ENCODE measurements around the gene GMPR2.
"Not testable (repeated sequence)": the region's sequence is repeated elsewhere in the genome, so short reads cannot be mapped to it uniquely, and the experiment has no call there.

GMPR2 gene

GRCh38 chr14:24232121-24232644, 546 bp upstream of the GMPR2 start, which contains the start of gene NEDD8:
Gene NEDD8 (minus strand): TSS chr14:24232367. CDS start chr14:24232267, 100 bp downstream.
- DNase-seq = peak; percentile 82

GRCh38 chr14:24233538-24233866, 773 bp downstream of the GMPR2 start:
- DNase-seq = no peak

GRCh38 chr14:24234095-24235005, 1.6 kb downstream of the GMPR2 start:
- no peak for DNase-seq

- no peak for DNase-seq
Observed at GRCh38 chr14:24235804-24236688, 3.3 kb downstream of the GMPR2 start.

GRCh38 chr14:24236689-24237462, 4.1 kb downstream of the GMPR2 start:
- DNase-seq = no peak

GRCh38 chr14:24237463-24237955, 4.8 kb downstream of the GMPR2 start:
- DNase-seq = no peak

- DNase-seq = no peak
Observed at GRCh38 chr14:24238123-24238522, 5.4 kb downstream of the GMPR2 start.

GRCh38 chr14:24238527-24239037, 5.9 kb downstream of the GMPR2 start:
- no peak for DNase-seq

GRCh38 chr14:24240110-24240918, 7.6 kb downstream of the GMPR2 start:
- DNase-seq = no peak

GRCh38 chr14:24241829-24242443, 9.2 kb downstream of the GMPR2 start:
- DNase-seq = peak; percentile 93

- DNase-seq = no peak
Observed at GRCh38 chr14:24243336-24243836, 10.7 kb downstream of the GMPR2 start.

- DNase-seq = not testable (repeated sequence)
Observed at GRCh38 chr14:24245350-24245749, 12.6 kb downstream of the GMPR2 start.

- no peak for DNase-seq
Observed at GRCh38 chr14:24246765-24247212, 14.1 kb downstream of the GMPR2 start.

- DNase-seq = no peak
Observed at GRCh38 chr14:24247422-24247821, 14.7 kb downstream of the GMPR2 start.

- no peak for DNase-seq
Observed at GRCh38 chr14:24249230-24250021, 16.7 kb downstream of the GMPR2 start.

- no peak for DNase-seq
Observed at GRCh38 chr14:24250354-24250753, 17.6 kb downstream of the GMPR2 start.

- no peak for DNase-seq
Observed at GRCh38 chr14:24251880-24252288, 19.2 kb downstream of the GMPR2 start.

GRCh38 chr14:24252289-24253124, 19.8 kb downstream of the GMPR2 start:
- DNase-seq = no peak

GRCh38 chr14:24253936-24254335, 21.2 kb downstream of the GMPR2 start:
- no peak for DNase-seq
